ENCODE results near the gene PREP.

Gene PREP

DNA sequence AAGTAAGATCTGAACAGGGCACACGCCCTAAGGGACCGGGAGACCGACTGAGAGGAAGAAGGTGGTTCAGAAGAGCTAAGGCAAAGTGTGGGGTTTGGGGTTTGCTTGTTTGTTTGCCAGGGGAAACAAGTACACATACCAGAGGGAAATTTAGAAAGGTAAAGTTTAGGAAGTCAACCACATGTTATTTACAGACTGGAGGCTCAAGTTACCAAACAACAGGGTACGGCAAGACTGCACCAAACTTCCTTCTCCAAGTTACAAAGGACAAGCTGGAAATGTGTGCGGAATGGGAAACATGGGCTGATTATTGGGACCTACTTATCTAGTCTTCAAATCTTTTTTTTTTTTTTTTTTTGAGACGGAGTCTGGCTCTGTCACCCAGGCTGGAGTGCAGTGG lies 11.2 kb downstream of the PREP start:
- no peak for DNase-seq (ENCODE audit: low read depth)

DNA sequence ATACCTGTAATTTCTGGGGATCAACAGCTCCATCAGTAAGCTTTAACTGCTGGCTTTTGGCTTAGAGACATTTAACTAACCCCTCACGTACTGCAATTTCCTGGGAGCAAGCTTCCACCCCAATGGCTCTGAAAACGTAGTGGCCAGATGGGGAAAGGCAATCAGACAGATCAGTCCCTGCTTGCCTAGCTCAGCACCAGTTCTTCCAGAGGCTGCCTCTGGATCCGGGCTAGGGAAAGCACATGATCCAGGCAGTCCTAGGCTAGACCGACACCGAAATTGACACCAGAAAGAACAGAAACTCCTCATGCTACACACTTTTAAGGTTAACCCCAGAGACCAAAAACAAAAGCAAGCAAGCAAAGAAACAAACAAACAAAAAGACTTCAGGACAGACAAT lies 13.3 kb downstream of the PREP start:
- no peak for DNase-seq (ENCODE audit: low read depth)

DNA sequence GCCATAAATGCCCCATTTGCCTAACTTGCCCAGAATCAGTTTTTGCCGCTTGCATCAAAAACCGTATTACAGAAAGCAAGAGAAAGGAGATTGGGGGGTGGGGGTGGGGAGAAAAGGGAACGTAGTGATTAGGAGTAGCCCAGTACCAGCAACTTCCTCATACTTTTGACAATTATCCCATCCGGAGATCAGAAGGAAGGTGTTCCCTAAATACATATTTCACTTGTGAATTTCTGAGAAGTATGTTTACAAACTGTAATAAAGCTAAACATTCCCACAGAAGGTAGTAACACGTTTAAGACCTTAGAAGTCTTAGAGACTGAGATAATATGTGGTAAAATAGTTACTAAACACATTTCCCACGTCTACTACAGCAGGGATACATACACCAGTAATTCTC lies 14.5 kb downstream of the PREP start:
- DNase-seq (ENCODE audit: low read depth): no peak

DNA sequence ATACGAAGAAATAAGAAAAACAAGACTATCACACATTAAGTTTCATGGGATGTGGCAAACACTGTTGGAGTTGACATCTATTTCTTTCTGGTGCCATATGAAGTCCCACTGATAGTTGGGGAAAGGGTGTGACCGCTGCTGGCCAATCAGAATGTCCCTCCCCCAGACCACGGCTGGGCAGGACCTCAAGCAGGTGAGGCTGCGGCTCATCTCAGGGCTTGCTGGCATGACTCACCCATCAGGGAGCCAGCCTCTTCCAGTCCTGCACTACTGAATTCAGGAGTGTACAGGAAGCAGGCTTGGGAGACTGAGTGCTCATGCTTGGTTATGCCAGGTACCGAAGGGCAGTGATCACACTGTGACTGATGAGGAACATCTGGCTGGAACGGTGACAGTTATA lies 18.9 kb downstream of the PREP start:
- no peak for DNase-seq (ENCODE audit: low read depth)

DNA sequence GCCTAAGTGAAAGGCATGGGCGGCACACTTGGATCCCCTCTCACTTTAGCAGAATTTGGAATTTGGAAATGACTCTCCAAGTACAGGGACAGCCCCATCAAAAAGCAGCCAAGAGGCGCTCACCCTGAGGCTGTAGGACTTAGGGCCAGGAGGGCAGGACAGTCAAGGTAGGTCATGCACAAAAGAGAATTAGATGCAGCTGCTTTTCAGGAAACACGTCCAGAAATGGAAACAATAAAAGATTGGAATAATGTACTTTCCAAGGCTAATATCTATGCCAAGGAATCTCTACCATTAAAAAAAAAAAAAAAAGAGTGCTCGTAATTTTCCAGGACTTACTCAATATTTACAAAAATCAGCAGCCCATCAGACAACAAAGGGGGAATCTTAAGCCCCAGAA lies 19.9 kb downstream of the PREP start:
- DNase-seq (ENCODE audit: low read depth): no peak

DNA sequence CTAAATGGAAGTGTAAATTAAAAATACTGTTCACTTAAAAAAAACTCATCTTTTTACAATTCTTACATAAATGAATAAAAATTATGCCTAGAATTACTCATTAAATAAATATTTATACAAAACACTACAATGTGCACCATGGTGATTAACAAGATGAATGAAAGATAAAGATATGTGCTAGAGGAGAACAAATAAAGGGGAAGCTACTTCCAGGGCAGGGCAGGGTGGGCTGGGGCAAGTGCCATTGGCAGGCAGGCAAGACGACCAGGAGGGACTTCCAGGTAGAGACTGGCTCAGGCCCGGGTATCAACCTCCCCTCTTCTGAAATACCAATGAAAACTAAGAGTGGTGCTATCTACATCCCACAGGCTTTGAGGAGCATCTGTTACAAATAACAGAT lies 20.4 kb downstream of the PREP start:
- DNase-seq (ENCODE audit: low read depth): no peak

DNA sequence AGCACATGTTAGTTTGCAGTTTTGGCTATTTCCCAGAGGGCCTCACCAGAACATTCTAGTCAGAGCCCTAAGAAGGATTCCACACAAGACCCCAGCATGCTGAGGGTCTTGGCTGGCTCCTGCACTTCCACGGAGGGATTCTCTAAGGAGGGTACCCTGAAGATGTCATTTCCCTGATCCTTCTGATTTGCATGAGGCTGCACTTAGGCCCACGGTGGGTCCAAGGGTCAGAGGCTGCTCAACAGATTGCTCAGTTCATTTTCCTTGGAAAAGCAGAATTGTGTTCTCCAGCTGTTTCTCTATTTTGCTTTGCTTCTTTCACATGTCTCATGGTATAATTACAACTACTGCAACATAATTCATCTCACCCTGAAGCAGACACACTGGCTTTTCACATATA lies 22.2 kb downstream of the PREP start:
- no peak for DNase-seq (ENCODE audit: low read depth)

DNA sequence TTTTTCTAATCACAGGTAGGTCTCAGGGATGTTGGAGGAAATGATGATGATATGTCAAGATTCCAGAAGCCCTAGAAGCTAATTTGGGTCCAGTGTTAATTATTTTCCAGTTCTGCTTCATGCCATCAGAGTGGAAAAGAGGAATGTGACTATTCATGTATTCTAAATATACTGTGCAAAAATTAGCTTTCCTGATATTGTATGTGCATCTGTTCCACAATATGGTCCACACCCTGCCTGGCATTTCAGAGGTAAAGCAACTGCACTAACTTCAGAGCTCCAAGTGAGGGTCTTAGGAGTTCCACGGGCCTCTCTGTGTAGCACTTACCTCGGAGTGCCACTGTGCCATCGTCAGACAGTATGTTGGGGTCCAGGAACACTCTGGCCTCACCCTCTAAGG lies 27.1 kb downstream of the PREP start:
- DNase-seq (ENCODE audit: low read depth): no peak

DNA sequence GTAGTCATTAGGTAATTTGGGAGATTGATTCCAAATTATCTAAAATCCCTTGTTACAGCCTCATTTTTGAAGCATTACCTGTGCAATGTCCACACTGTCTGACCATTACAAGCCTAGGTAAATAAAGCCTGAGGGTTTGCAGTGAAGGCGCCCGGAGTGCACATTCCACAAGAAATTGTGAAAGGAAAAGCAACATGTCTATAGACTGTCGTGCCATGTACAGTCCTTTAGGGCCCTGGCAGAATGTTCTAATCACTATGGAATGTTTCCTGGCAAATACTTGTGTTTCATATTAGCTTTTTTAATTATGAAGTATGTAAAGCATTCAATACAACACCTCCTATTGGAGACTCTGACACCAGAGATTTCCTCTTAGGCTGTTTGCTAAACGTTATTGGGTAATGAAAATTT lies 28.9 kb downstream of the PREP start:
- DNase-seq (ENCODE audit: low read depth): no peak

DNA sequence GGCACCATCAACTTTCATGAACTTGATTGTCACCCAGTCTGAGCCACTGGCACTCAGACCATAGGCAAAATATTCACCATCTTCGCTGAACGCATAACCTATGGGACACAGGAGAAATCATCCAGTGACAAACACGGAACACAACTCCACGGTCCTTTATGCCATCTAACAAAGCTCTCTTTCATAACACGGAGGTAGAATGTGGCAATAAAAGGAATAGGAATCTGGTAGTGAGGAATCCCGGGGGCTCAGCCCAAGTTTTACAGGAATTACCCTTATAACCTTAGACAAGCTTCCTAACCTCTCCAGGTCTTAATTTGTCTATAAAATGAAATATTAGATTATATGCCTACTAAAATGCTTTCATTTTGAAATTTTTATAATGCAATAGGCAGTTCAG lies 29.4 kb downstream of the PREP start:
- DNase-seq (ENCODE audit: low read depth): no peak

DNA sequence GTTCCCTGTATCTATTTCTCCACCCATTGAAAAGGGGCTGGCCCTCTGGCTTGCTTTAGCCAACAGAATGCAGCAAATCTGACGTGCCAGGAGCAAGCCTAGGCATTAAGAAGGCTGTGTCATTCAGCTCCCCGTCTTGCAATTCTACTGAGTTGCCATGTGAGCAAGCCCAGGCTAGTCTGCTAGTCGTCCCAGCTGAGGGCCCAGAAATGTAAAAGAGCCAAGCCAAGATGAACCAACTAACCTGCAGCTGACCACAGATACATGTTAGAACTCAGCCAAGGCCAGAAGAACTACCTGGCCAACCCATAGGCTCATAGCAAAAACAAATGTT lies 30.1 kb downstream of the PREP start:
- no peak for DNase-seq (ENCODE audit: low read depth)

DNA sequence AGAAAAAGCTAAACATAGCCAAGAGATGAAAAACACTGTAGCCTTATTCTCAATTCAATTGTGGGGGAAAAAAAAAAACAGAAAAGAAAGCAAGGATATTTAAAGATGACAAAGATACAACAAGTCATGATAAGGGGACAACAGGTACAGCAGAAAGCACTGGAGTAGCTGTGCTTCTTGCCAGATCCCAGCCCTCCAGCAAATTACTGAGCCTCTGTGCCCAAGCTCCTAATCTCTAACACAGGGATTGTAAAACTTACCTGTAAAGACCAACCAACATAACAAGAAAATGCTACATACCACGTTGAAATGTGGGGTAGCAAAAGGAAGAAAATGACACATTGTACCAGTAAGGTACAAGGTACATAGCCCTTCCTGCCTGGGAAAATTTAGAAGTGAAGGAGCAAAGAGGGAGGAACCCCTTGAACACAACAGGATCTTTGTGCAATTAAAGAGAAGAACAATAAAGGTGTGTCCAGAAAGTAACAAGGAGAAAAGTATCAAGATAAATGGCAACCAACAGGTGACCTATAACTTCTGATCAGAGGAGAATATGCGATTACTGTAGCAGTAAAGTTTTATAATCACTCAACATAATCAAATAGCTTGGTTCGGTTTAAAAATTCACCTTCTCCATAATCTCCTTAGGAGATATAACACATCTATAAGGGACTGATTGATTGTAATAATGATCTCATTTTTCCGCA lies 30.6 kb downstream of the PREP start:
- no peak for DNase-seq (ENCODE audit: low read depth)

DNA sequence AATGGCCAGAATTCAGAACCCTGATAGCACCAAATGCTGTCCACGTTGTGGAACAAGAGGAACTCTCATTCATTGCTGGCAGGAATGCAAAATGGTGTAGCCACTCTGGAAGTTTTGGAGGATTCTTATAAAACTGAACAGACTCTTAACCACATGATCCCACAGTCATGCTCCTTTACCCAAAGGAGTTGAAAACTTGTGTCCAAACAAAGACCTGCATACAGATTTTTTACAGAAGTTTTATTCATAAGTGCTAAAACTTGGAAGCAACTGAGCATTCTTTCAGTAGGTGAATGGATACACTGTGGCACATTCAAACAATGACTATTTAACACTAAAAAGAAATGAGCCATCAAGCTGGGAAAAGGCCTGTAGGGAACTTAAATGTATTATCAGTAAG lies 32.5 kb downstream of the PREP start:
- no peak for DNase-seq (ENCODE audit: low read depth)

DNA sequence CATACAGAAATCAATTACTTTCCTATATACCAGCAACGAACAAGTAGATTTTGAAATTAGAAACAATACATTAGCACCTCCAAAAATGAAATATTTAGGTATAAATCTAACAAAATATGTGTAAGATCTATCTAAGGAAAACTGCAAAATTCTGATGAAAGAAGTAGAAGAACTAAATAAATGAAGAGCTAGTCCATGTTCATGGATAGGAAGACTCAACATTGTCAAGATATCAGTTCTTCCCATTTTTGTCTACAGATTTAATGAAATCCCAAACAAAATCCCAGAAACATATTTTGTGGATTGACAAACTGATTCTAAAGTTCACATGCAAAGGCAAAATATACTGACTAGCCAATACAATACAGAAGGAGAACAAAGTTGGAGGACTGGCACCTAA lies 33.7 kb downstream of the PREP start:
- DNase-seq (ENCODE audit: low read depth): no peak

DNA sequence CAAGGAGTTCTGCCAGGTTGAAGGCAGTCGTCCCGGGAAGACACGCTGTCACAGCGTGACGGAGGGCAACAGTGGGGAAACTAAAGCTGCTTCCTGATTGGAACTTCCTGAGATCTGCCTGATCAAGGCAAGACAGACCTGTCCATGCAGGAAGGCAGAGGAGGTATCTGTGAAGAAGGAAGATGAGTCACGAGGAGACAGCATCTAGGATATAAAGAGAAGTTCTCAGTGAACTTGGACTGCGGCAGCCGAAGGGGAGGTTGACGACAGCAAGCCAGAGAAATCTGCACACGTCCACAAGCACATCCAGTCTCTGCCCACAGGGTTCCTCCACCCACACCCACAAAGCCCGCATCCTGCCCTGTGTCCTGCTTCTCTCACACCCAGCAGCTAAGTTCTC lies 38.6 kb downstream of the PREP start:
- DNase-seq (ENCODE audit: low read depth): no peak

DNA sequence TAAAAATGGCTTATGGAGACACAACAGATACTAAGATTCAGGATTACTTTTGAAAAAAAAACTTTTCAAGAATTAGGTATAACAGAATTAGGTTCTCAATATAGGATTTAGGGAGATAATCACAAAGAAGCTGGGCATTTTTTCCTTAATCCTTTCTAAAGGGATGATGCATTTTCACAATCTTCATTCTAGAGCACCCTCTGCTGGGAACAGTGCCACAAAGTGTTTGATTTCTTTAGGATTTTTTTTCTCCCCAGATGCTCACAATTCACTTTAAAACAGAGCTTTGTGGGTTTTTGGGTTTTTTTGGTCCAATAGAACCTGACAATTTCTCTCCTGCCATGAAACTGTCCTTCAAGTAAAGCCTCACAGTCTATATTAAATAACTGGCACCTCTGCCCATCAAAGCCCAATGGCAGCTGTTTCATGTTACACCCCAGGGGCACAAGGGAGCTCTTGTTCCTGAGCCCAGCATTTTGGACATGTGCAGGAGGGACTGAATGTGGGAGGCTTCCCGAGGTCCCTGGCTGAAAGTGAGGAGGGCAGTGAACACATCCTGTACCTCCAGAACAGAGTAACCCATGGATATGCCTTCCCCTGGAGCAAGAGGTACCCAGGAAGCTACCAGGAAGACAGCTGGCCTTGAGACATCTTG lies 39.7 kb downstream of the PREP start:
- no peak for DNase-seq (ENCODE audit: low read depth)

DNA sequence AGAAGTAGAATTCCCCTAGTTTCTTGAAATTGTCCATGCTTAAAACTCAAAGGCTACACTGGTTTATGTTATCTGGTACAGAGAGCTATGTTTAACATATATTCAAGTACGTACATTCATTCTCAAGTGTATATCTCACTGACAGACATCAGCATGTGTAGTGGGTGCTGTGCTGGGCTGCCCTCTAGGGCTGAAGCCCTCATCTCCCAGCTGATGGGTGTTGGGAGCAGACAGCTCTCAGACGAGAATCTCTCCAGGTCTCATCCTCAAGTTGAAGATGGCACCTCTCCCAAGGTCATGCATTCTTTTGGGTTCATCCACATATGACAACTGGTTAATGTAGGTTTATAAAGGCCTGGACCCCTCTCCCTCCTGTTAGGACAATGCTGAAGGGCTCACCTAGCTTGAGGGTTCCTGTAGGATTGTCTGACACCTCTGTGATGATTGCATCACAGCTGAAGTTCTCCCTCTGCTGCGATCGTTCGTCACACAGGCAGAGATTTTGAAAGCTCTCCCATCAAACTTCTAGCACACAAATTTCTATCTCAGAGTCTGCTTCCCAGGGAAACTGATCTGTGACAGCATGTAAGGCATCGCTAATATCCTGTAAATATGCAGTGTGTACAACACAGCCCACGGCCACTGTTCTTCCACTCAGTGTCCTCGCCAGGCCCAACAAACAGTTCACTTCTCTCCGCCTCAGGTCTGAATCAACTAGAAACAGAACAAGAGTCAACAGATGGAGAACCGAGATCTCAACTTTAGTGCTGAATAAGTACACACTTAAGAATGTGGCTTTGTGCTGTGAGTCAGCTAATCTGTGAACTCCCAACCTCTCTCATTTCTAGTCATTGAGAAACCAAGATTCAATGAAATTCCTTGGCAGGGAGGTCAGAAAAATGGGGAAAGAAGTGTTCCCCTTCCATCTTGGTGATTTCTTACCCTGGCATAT lies 43.2 kb downstream of the PREP start:
- DNase-seq (ENCODE audit: low read depth): no peak

DNA sequence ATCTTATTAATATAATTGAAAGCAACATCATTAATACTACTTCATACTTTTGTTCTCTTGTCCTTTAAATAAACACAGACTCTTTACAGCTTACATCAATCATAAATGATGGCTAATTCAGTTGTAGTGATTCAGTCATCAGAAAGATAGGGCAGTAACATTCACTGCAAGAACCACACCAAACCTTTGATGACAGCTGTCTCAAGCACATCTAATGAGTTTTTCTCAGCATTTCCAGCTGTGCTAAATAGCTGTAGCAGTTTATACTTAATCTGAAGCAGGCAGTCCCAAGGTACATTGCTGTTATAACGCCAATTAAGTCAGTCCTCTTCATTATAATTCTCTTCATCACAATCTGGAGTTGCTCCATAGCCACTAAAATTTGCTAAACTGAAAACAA lies 45.7 kb downstream of the PREP start:
- DNase-seq (ENCODE audit: low read depth): no peak

DNA sequence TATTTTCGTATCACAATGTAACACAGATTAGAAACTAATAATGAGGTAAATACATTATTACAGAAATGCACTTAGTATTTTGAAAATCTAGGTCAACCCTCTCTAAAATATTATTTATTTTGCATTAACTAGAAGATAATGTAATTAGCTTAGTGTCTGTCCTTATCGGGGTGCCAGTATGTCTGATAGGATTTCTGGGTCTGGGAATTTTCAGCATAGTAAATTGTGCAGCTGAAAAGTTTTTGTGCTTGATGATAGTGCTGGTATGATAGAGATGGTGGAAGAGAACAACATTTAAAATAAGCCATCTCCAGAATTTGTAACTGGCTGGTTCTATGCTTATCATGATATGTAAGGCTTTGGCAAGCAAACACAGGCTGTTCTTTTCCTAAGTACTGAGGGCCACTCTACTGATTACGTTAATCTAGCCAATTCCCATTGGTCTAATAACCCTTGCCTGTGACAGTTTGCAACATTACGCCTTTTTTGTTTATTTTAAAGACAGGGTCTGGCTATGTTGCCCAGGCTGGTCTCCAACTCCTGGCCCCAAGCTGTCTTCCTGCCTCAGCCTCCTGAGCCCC lies 50.8 kb downstream of the PREP start:
- no peak for DNase-seq (ENCODE audit: low read depth)

DNA sequence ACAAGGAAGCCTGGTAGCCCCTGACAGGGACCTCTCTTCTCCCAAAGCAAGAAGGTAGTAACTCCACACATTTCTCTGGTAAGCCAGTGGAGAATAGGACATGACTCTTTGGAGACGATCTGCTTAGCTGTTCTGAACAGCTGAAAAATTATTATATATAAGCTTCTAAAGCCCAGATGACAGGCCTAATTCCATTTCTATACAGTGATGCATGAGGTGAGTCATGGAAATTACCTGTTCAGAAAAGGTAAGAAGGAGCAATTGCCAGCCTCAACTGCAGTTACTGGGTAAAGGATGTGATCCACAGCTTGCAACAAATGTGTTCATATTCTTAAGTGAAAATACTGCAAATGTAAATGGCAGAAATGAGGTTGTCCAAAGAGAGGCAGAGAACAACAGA lies 54.0 kb downstream of the PREP start:
- no peak for DNase-seq (ENCODE audit: low read depth)

DNA sequence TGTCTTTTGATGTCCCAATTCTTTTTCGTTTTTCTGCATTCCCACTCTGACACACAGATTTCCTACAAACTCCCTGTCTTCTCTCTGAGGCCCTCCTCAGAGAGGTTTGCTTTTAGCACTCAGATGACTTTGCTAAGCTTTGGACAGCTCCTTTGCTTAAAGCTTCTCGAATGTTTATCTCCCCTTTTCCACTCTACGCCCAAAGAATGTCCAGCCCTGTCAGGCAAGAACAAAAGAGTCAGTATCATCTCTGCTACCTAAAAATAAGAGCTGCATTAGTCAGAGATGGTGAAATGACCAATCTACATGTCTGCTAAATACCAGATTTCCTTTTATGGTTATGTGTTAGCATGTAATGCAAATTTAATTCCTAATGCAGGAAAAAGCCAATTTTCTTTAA lies 56.8 kb downstream of the PREP start:
- DNase-seq (ENCODE audit: low read depth): no peak

DNA sequence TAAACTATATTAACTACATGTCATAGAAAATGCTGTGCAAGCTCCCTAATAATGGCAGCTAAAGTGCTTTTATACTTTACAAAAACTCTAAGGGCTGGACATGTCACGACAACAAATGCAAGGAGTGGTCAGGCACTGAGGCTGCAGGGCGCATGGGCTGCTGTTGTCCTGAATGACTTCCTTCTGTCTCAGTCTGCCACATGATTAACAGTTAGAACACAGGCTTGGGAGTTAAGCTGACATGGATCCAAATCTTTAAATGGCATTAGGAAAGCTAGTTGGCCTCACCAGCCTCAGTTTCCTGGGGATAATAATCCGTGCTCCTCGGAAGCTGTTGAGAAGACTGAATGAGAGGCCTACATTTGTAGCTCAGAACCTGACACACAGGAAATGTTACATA lies 57.4 kb downstream of the PREP start:
- DNase-seq (ENCODE audit: low read depth): no peak

DNA sequence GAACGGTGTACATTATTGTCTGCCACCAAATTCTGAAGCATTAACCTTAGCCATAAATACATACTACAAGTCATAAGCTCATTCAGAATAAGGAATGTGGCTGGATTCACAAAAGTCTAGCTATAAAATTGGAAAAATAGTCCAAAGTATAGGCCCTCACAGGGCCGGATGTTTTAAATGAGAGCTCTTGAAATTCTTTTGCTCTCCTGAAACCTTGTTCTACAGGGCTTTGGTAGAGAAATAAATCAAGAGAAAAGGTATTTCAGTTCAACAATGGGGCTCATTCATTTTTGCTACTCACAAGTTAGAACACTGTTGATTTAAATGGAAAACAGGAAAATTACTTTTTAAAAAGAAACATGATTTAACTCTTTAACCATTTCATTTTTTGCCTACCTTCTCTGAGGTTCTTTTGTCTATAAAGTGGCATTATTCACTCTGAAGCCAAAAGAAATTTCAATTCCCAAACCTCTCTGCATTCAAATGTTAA lies 58.0 kb downstream of the PREP start:
- DNase-seq (ENCODE audit: low read depth): no peak
